HCT116 (cell line): ENCODE data around the gene BATF3. TPM values are rescaled to one million over a fixed set of nuclear protein-coding genes. Genes with fewer than 3 reads are reported as not detected.
A peak's percentile ranks its signal among the peaks of the same experiment; 100 is the strongest.

Experiments used
- ATAC-seq: fragments of 200-7000 bp; cut with Tn5 transposase; 2 replicates; pipeline ENCODE4 v1.9.1; 2020; ENCODE audit warnings: mild to moderate bottlenecking, moderate library complexity
- BruUV-seq: library from RNA; stranded (reverse); fragments of 400-500 nt; replicated peaks from 2 replicates; lab custom pipeline; 2021; lab: Mats Ljungman, UMichigan
- CTCF ChIA-PET: fragments of 300-600 bp; sonication (Branson Sonifier 250); formaldehyde crosslinking; loops from one replicate; lab custom pipeline; 2021; ENCODE audit warnings: antibody characterized with exemption; lab: Charles Lee
- POLR2A ChIA-PET: fragments of 300-600, 350-600 bp; sonication (Branson Sonifier 250); formaldehyde crosslinking; loops from one replicate; lab custom pipeline; 2021; ENCODE audit warnings: antibody characterized with exemption; lab: Charles Lee
- RAD21 ChIA-PET, 2 experiments: fragments of 300-600 bp; sonication (Branson Sonifier 250); formaldehyde crosslinking; loops; one replicate each; lab custom pipeline; 2023; ENCODE audit warnings: low total read pairs in 2 of 2; ENCODE audit not compliant: uncharacterized antibody in 2 of 2, unreplicated experiment in 2 of 2, low non-redundant PET in 1 of 2; lab: Charles Lee
- DNase-seq: peaks from one replicate; pipeline ENCODE4 v3.0.0-alpha.2; 2010; ENCODE audit warnings: low read depth, low spot score
- H2AFZ ChIP-seq: fragments of 200-600 bp; shearing (Covaris generic), sonication (generic); 2 replicates; pipeline ENCODE4 v1.6.1; 2017; ENCODE audit warnings: low read depth, mixed run types, mixed read lengths, antibody characterized with exemption, low read length; ENCODE audit not compliant: poor library complexity, severe bottlenecking
- H3K27ac ChIP-seq: 2 replicates; pipeline ENCODE4 v1.5.1; 2012; ENCODE audit warnings: low read depth, low read length
- H3K27me3 ChIP-seq: fragments of 200-600 bp; sonication (generic); 2 replicates; pipeline ENCODE4 v1.6.1; 2016; ENCODE audit warnings: mixed run types, low read length, mixed read lengths; ENCODE audit not compliant: insufficient read depth
- H3K36me3 ChIP-seq, 2 experiments: fragments of 200-500 bp in 1 of 2; fragments of 200-600 bp in 1 of 2; sonication (Bioruptor generic) in 1 of 2; sonication (generic) in 1 of 2; 2 replicates each; pipeline versions ENCODE4 v1.5.1 to v1.6.1; 2014 to 2016; ENCODE audit warnings: low read length in 2 of 2, inconsistent platforms in 1 of 2, mixed read lengths in 1 of 2, mixed run types in 1 of 2; ENCODE audit not compliant: insufficient read depth in 2 of 2, control insufficient read depth in 1 of 2
- H3K4me1 ChIP-seq, 2 experiments: fragments of 200-600 bp in 1 of 2; sonication (generic) in 1 of 2; 2 replicates each; pipeline versions ENCODE4 v1.5.1 to v1.6.1; 2012 to 2017; ENCODE audit warnings: low read length in 2 of 2, inconsistent platforms in 1 of 2, mild to moderate bottlenecking in 1 of 2, mixed read lengths in 1 of 2, mixed run types in 1 of 2, moderate library complexity in 1 of 2; ENCODE audit not compliant: insufficient read depth in 2 of 2, control insufficient read depth in 1 of 2
- H3K4me2 ChIP-seq: fragments of 200-600 bp; sonication (generic); 2 replicates; pipeline ENCODE4 v1.6.1; 2017; ENCODE audit warnings: mixed run types, low read length, mixed read lengths
- H3K4me3 ChIP-seq, 2 experiments: fragments of 200-600 bp in 1 of 2; sonication (generic) in 1 of 2; replicated peaks in 1 of 2; 2 replicates each; pipeline ENCODE4 v1.5.1; 2011 to 2016; ENCODE audit warnings: low read length in 2 of 2, control low read depth in 1 of 2, low read depth in 1 of 2, mild to moderate bottlenecking in 1 of 2, mixed read lengths in 1 of 2, mixed run types in 1 of 2
- H3K79me2 ChIP-seq: fragments of 200-600 bp; sonication (generic); 2 replicates; pipeline ENCODE4 v1.6.1; 2017; ENCODE audit warnings: mild to moderate bottlenecking, mixed run types, low read length, moderate library complexity, mixed read lengths; ENCODE audit not compliant: insufficient read depth
- H3K9ac ChIP-seq: fragments of 200-600 bp; sonication (generic); 2 replicates; pipeline ENCODE4 v1.6.1; 2016; ENCODE audit warnings: low read length, mixed read lengths
- H3K9me2 ChIP-seq: fragments of 200-600 bp; sonication (generic), shearing (Covaris generic); 2 replicates; pipeline ENCODE4 v1.6.1; 2017; ENCODE audit warnings: mixed run types, mild to moderate bottlenecking, moderate library complexity; ENCODE audit not compliant: insufficient read depth
- H3K9me3 ChIP-seq, 2 experiments: fragments of 200-500 bp in 1 of 2; fragments of 200-600 bp in 1 of 2; sonication (Bioruptor generic) in 1 of 2; sonication (generic) in 1 of 2; 2 replicates each; pipeline ENCODE4 v1.6.1; 2014 to 2017; ENCODE audit warnings: low read length in 2 of 2, mixed read lengths in 2 of 2, inconsistent platforms in 1 of 2, low read depth in 1 of 2, mild to moderate bottlenecking in 1 of 2, mixed run types in 1 of 2, moderate library complexity in 1 of 2; ENCODE audit not compliant: control insufficient read depth in 1 of 2, insufficient read depth in 1 of 2
- H4K20me1 ChIP-seq: fragments of 200-600 bp; sonication (generic), shearing (Covaris generic); 2 replicates; pipeline ENCODE4 v1.6.1; 2017; ENCODE audit warnings: mixed run types, mild to moderate bottlenecking, moderate library complexity; ENCODE audit not compliant: insufficient read depth
- ATF3 ChIP-seq: IDR thresholded peaks from 2 replicates; pipeline ENCODE4 v1.6.1; 2012
- CBX3 ChIP-seq: IDR thresholded peaks from 2 replicates; pipeline ENCODE4 v1.6.1; 2012; ENCODE audit warnings: low read depth
- CEBPB ChIP-seq: IDR thresholded peaks from 2 replicates; pipeline ENCODE4 v1.6.1; 2012; ENCODE audit warnings: low read depth
- CTCF ChIP-seq, 3 experiments: fragments of 200-600 bp in 1 of 3; sonication (generic) in 1 of 3; IDR thresholded peaks in 2 of 3; conservative IDR thresholded peaks in 1 of 3; 2 replicates each; pipeline ENCODE4 v1.5.1; 2012 to 2017; ENCODE audit warnings: low read depth in 2 of 3, low read length in 2 of 3, antibody characterized with exemption in 1 of 3, borderline replicate concordance in 1 of 3, control low read depth in 1 of 3, mild to moderate bottlenecking in 1 of 3, mixed read lengths in 1 of 3, mixed run types in 1 of 3, moderate library complexity in 1 of 3; ENCODE audit not compliant: insufficient read depth in 1 of 3
- EGR1 ChIP-seq: IDR thresholded peaks from 2 replicates; pipeline ENCODE4 v1.6.1; 2012; ENCODE audit warnings: low read depth
- ELF1 ChIP-seq: IDR thresholded peaks from 2 replicates; pipeline ENCODE4 v1.6.1; 2012; ENCODE audit warnings: low read depth, borderline replicate concordance
- EZH2 ChIP-seq: fragments of 200-600 bp; sonication (generic); IDR thresholded peaks from 2 replicates; pipeline ENCODE4 v1.6.1; 2017; ENCODE audit warnings: antibody characterized with exemption, mixed run types
- EZH2phosphoT487 ChIP-seq: fragments of 200-600 bp; IDR thresholded peaks from 2 replicates; pipeline ENCODE4 v1.6.1; 2018; ENCODE audit warnings: antibody characterized with exemption, borderline replicate concordance
- FOSL1 ChIP-seq: IDR thresholded peaks from 2 replicates; pipeline ENCODE4 v1.6.1; 2012; ENCODE audit warnings: low read depth
- JUND ChIP-seq: IDR thresholded peaks from 2 replicates; pipeline ENCODE4 v1.6.1; 2012
- MAX ChIP-seq: IDR thresholded peaks from 2 replicates; pipeline ENCODE4 v1.6.1; 2012
- POLR2A ChIP-seq: IDR thresholded peaks from 2 replicates; pipeline ENCODE4 v1.7.0; 2011; ENCODE audit warnings: borderline replicate concordance; ENCODE audit not compliant: insufficient read depth, insufficient read length; ENCODE audit errors: extremely low read depth
- POLR2AphosphoS5 ChIP-seq: IDR thresholded peaks from 2 replicates; pipeline ENCODE4 v1.6.1; 2011; ENCODE audit warnings: mild to moderate bottlenecking, low read depth, low read length, moderate library complexity
- RAD21 ChIP-seq: IDR thresholded peaks from 2 replicates; pipeline ENCODE4 v1.6.1; 2012; ENCODE audit warnings: low read depth, mild to moderate bottlenecking
- SIN3A ChIP-seq: IDR thresholded peaks from 2 replicates; pipeline ENCODE4 v1.6.1; 2012; ENCODE audit warnings: low read depth
- SP1 ChIP-seq: IDR thresholded peaks from 2 replicates; pipeline ENCODE4 v1.6.1; 2012; ENCODE audit warnings: low read depth
- SRF ChIP-seq: IDR thresholded peaks from 2 replicates; pipeline ENCODE4 v1.6.1; 2012; ENCODE audit warnings: low read depth
- TCF7L2 ChIP-seq: IDR thresholded peaks from 2 replicates; pipeline ENCODE4 v1.7.0; 2011; ENCODE audit warnings: borderline replicate concordance, inconsistent platforms; ENCODE audit not compliant: insufficient read depth, insufficient read length; ENCODE audit errors: extremely low read depth
- YY1 ChIP-seq: IDR thresholded peaks from 2 replicates; pipeline ENCODE4 v1.6.1; 2011; ENCODE audit warnings: low read length, low read depth, moderate library complexity, mild to moderate bottlenecking; ENCODE audit not compliant: insufficient replicate concordance; ENCODE audit errors: extremely low read depth
- ZBTB33 ChIP-seq: IDR thresholded peaks from 2 replicates; pipeline ENCODE4 v1.6.1; 2011; ENCODE audit warnings: mild to moderate bottlenecking, low read length, moderate library complexity; ENCODE audit not compliant: insufficient replicate concordance; ENCODE audit errors: extremely low read depth
- ZFX ChIP-seq: fragments of 450-650 bp; IDR thresholded peaks from 2 replicates; pipeline ENCODE4 v1.6.1; 2017
- ZNF274 ChIP-seq: fragments of 200-500 bp; sonication (Bioruptor generic); IDR thresholded peaks from 2 replicates; pipeline ENCODE4 v1.6.1; 2014; ENCODE audit warnings: mild to moderate bottlenecking, low read depth, low read length, inconsistent platforms
- intact Hi-C: fragments of 100-400 bp; cut with micrococcal nuclease; formaldehyde crosslinking; loops from 2 replicates; pipeline ENCODE4 v1.10.0; 2022
- total RNA-seq: library from RNA; stranded (reverse); gene quantifications from one replicate; pipeline ENCODE4 v1.2.1, GENCODE V29; 2021; ENCODE audit not compliant: unreplicated experiment

Gene BATF3
- total RNA-seq, 1 experiment from 2014 or later = 4.8 TPM

- CTCF ChIA-PET = interaction anchor here (0.5 to 1.9 kb wide), 29 partner anchors 10 to 330 kb away, joined by 3 to 16 read pairs (median 5); partner anchors contain the start of gene BATF3
- BruUV-seq = no TSS peak
- TF ChIP-seq SP1 = no peak
- TF ChIP-seq JUND = no peak
- no peak for TF ChIP-seq ZBTB33
- no peak for TF ChIP-seq SRF
- no peak for TF ChIP-seq ELF1
- no peak for TF ChIP-seq EZH2
- TF ChIP-seq FOSL1 = no peak
- TF ChIP-seq EZH2phosphoT487 = no peak
- TF ChIP-seq ATF3 = no peak
- peak; percentile 12 for TF ChIP-seq YY1
- TF ChIP-seq POLR2A = no peak
- peak; percentile 56; the same call in 1 of the 2 replicates for TF ChIP-seq CBX3
- TF ChIP-seq EGR1 = no peak
- no peak for TF ChIP-seq ZNF274
- no peak for TF ChIP-seq SIN3A
- TF ChIP-seq MAX = no peak
- no peak for TF ChIP-seq TCF7L2
- TF ChIP-seq CTCF (IDR thresholded peaks at IDR 0.05 in 2 of 3, conservative IDR thresholded peaks at IDR 0.05 in 1 of 3; ENCODE audit: borderline replicate concordance in 1 of 3, insufficient read depth in 1 of 3, low read depth in 2 of 3, low read length in 2 of 3) = peak; percentile 84 to 96 (median 84)
- peak; percentile 95 for TF ChIP-seq RAD21
- no peak for TF ChIP-seq CEBPB
- no peak for TF ChIP-seq ZFX
- TF ChIP-seq POLR2AphosphoS5 = 0 out of 2 replicates have a peak, but pooled peaks have one; percentile 12
These were observed 34.2 kb downstream of the BATF3 start for GRCh38 chr1:212665241-212666115.

More at GRCh38 chr1:212665241-212666115, 34.2 kb downstream of the BATF3 start:
- RAD21 ChIA-PET = interaction anchor here (0.8 to 1.3 kb wide), 5 partner anchors 85 to 210 kb away, joined by 3 to 8 read pairs (median 4); no protein-coding TSS in a partner anchor
- H3K4me2 ChIP-seq = peak overlapping the region; percentile 95
- peak; percentile 98 for ATAC-seq
- no peak overlapping the region; the same call in 1 of the 2 replicates for H3K27ac ChIP-seq
- POLR2A ChIA-PET = interaction anchor here (1.3 to 1.5 kb wide), 2 partner anchors 57 to 84 kb away, joined by 5 read pairs; partner anchors contain the start of gene ATF3
- no peaks in the 10 kb centered on the region for H3K9me2 ChIP-seq
- no peaks in the 10 kb centered on the region for H3K79me2 ChIP-seq
- H3K9ac ChIP-seq = peak overlapping the region; percentile 58
- no peaks in the 10 kb centered on the region for H3K9me3 ChIP-seq
- intact Hi-C loops = loop anchor here (1.0 kb wide), 2 partner anchors 117 to 330 kb away; no protein-coding TSS in a partner anchor
- no peaks in the 10 kb centered on the region for H3K27me3 ChIP-seq
- H3K36me3 ChIP-seq = no peaks in the 10 kb centered on the region
- H3K4me3 ChIP-seq = peak overlapping the region; percentile 53 to 64
- H4K20me1 ChIP-seq = no peaks in the 10 kb centered on the region
- peaks cover 7 to 20% of the 10 kb centered on the region in 2 experiments; a peak in 3 of 4 replicates for H3K4me1 ChIP-seq
- peak overlapping the region; percentile 96 for H2AFZ ChIP-seq
- peak; percentile 68 for DNase-seq
